Ovary (tissue), 9 donors: Measurements from ENCODE around the gene LBX1. TPM values are rescaled to one million over a fixed set of nuclear protein-coding genes. Genes with fewer than 3 reads are reported as not detected.
A peak's percentile ranks its signal among the peaks of the same experiment; 100 is the strongest.

Source experiments
- DNase-seq, 5 donors: peaks; one replicate each; pipeline ENCODE4 v3.0.0-alpha.2; 2019 to 2020
- H3K27ac ChIP-seq, 2 donors: fragments of 200-600 bp; one replicate each; pipeline versions ENCODE4 v1.5.1 to v1.8.0; 2019 to 2022
- H3K27me3 ChIP-seq: fragments of 200-600 bp; one replicate; pipeline ENCODE4 v1.8.0; 2022
- H3K36me3 ChIP-seq: fragments of 200-600 bp; sonication (generic); one replicate; pipeline ENCODE4 v1.5.1; 2019
- H3K4me1 ChIP-seq: one replicate; pipeline ENCODE4 v1.8.1; 2013; ENCODE audit warnings: mild to moderate bottlenecking, moderate library complexity; ENCODE audit not compliant: insufficient read depth
- H3K4me3 ChIP-seq: fragments of 200-600 bp; sonication (generic); one replicate; pipeline ENCODE4 v1.5.1; 2017
- H3K9me3 ChIP-seq, 2 donors: fragments of 200-600 bp in 1 of 2; sonication (generic) in 1 of 2; one replicate each; pipeline versions ENCODE4 v1.5.1 to v1.8.1; 2013 to 2019; ENCODE audit warnings: mild to moderate bottlenecking in 1 of 2, moderate library complexity in 1 of 2
- CTCF ChIP-seq, 3 donors: fragments of 450-650 bp in 2 of 3; fragments of 200-600 bp in 1 of 3; IDR thresholded peaks; one replicate each; pipeline versions ENCODE4 v1.5.1 to v1.8.0; 2016 to 2022; ENCODE audit warnings: antibody characterized with exemption in 3 of 3, mild to moderate bottlenecking in 1 of 3
- EP300 ChIP-seq: sonication (generic); formaldehyde crosslinking; IDR thresholded peaks from one replicate; pipeline ENCODE4 v1.6.1; 2017; ENCODE audit warnings: antibody characterized with exemption
- POLR2A ChIP-seq: fragments of 450-650 bp; IDR thresholded peaks from one replicate; pipeline ENCODE4 v1.6.1; 2017; ENCODE audit warnings: antibody characterized with exemption, mild to moderate bottlenecking, moderate library complexity
- WGBS, 3 donors: extraction: QIAGEN DNeasy Blood & Tissue Kit in 1 of 3; methylation state at CpG; one replicate each; pipeline versions ENCODE4 v1.1.5 to v1.1.7; 2013 to 2017; 5-methylcytosine and 5-hydroxymethylcytosine counted together
- intact Hi-C, 4 donors: fragments of 100-400 bp; cut with DNase I; formaldehyde crosslinking; loops; one replicate each; pipeline versions ENCODE4 v1.11.0 to v1.15.1; 2022 to 2023
- polyA plus RNA-seq, 2 donors: library from polyadenylated mRNA; stranded (reverse); fragments of 200-250 nt in 1 of 2; fragments of 350-450 nt in 1 of 2; fragmentation: Illumina TruSeq in 1 of 2; extraction: RNeasy Lipid Tissue Mini Kit (QIAGEN cat#74804) in 1 of 2; gene quantifications; one replicate each; pipeline ENCODE4 v1.2.3, GENCODE V29; 2013 to 2014
- total RNA-seq, 7 donors: library from RNA; depleted of rRNA in 2 of 7; stranded (reverse); fragments of >200 nt in 2 of 7; fragmentation: NEBNext Ultra II Directional in 3 of 7; extraction: Animal tissue kit (Norgen Biotek cat#: 25700) in 3 of 7; gene quantifications; one replicate each; pipeline versions ENCODE4 v1.1.0 to v1.2.4, GENCODE V29; 2016 to 2023
- donor health status: DM: no; HTN: no; CAD: no; lungs with moderate emphysema.
- donor health status: DM: no; HTN: no; CAD: no.
- donor health status: Bipolar disorder and iron deficiency.
- donor health status: DM: yes; HTN: yes; CAD: no.
- donor health status: DM: no; HTN: no; CAD: no.
- donor health status: DM: yes; HTN: yes; CAD: no.

LBX1 gene
- total and polyA plus RNA-seq, 9 donors, result not detected

GRCh38 chr10:101222683-101223273 is 6.5 kb downstream of the LBX1 start:
- Histone ChIP-seq H3K4me3 (peak overlapping the region; percentile 19), H3K27me3 (peaks cover 9% of the 10 kb centered on the region), H3K36me3 (no peaks in the 10 kb centered on the region), H3K27ac (no peak overlapping the region), H3K9me3 (no peaks in the 10 kb centered on the region), H3K4me1 (peaks cover 5% of the 10 kb centered on the region)
- WGBS, 3 donors, result 3 to 4% (median 3%) methylated on average over 41 to 42 of the region's 42 CpGs
- DNase-seq, result no peak
- TF ChIP-seq EP300 (no peak), CTCF (IDR thresholded peaks at IDR 0.05) (no peak), POLR2A (no peak)
- intact Hi-C loops, result no loop called here

GRCh38 chr10:101221963-101222531 is 7.2 kb downstream of the LBX1 start:
- 7 to 12% (median 9%) methylated on average over 9 of the region's 9 CpGs for WGBS, 3 donors
- Histone ChIP-seq H3K4me3 (no peak overlapping the region), H3K27ac (no peak overlapping the region), H3K27me3 (peaks cover 5% of the 10 kb centered on the region), H3K9me3 (no peaks in the 10 kb centered on the region), H3K36me3 (no peaks in the 10 kb centered on the region), H3K4me1 (peaks cover 8% of the 10 kb centered on the region)
- TF ChIP-seq EP300, result no peak
- no peak for TF ChIP-seq POLR2A
- no peak for TF ChIP-seq CTCF (IDR thresholded peaks at IDR 0.05)
- intact Hi-C loops, result no loop called here
- no peak for DNase-seq

GRCh38 chr10:101221549-101221948 is 7.7 kb downstream of the LBX1 start:
- Histone ChIP-seq H3K27ac (no peak overlapping the region), H3K36me3 (no peaks in the 10 kb centered on the region), H3K4me3 (no peak overlapping the region), H3K4me1 (peaks cover 7% of the 10 kb centered on the region), H3K27me3 (peaks cover 5% of the 10 kb centered on the region), H3K9me3 (no peaks in the 10 kb centered on the region)
- TF ChIP-seq CTCF (IDR thresholded peaks at IDR 0.05), result no peak
- TF ChIP-seq POLR2A, result no peak
- TF ChIP-seq EP300, result no peak
- intact Hi-C loops, result no loop called here
- no peak for DNase-seq
- WGBS, 3 donors, result 17 to 27% (median 23%) methylated on average over 5 of the region's 5 CpGs

GRCh38 chr10:101219946-101220451 is 9.3 kb downstream of the LBX1 start:
- intact Hi-C loops, result loop anchor here (10.0 kb wide), 2 partner anchors 245 to 555 kb away; partner anchors contain the start of gene FGF8 (in 2 of the 4)
- H3K36me3 ChIP-seq, result no peaks in the 10 kb centered on the region
- peaks cover 7% of the 10 kb centered on the region for H3K4me1 ChIP-seq
- TF ChIP-seq POLR2A, result no peak
- no peak for TF ChIP-seq EP300
- TF ChIP-seq CTCF (IDR thresholded peaks at IDR 0.05), result no peak
- no peak overlapping the region for H3K4me3 ChIP-seq
- H3K27me3 ChIP-seq, result peaks cover 3% of the 10 kb centered on the region
- H3K27ac ChIP-seq, result no peak overlapping the region
- no peak for DNase-seq
- WGBS, 3 donors, result 42 to 69% (median 59%) methylated on average over 3 of the region's 3 CpGs
- no peaks in the 10 kb centered on the region for H3K9me3 ChIP-seq
